Stimulated activated CD4-positive, alpha-beta T cell treated with anti-CD3 and anti-CD28 coated beads, Interleukin-12 subunit alpha, Interleukin-12 subunit beta, amount 100 ng/mL, for 4 hours (primary cell): ENCODE measurements around the gene LENG8.

ENCODE experiments used
- DNase-seq: peaks from one replicate; pipeline ENCODE4 v3.0.0-alpha.2; 2020

The LENG8 gene

DNA sequence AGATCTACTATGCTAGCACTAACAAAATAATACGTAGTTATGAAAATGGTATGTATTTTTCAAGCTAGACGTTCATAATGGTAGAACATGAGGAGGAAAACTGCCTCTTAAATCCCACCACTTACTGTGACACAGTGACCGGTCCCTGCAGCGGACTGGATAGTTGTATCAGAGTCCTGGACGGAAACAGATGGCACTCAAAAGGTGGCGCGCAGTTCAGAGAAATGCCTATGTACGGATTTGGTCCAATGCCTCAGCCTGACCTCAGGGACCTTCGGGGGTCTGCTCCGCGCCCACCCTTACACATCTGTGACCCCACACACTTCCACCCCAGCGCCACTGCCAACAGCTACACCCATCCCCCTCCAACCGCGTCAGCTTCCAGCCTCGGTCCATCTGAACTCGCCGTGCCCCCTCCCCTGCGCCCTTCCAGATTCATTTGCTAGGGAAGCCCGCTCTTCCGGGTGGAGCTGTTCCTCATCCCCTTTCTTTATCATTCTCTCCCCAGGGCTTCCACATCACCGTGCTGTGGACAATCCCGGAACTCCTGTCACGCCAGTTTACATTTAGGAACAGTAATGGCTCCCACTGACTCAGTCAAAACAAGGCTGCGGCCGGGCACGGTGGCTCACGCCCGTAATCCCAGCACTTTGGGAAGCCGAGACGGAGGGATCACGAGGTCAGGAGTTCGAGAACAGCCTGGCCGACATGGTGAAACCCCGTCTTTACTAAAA lies 792 bp upstream of the LENG8 start:
- peak; percentile 40 for DNase-seq

- DNase-seq: no peak
Measured at GRCh38 chr19:54449701-54450069, 686 bp downstream of the LENG8 start.

- no peak for DNase-seq
Measured at GRCh38 chr19:54451331-54451871, 2.4 kb downstream of the LENG8 start.

GRCh38 chr19:54451997-54452396 lies 3.0 kb downstream of the LENG8 start:
- no peak for DNase-seq

- DNase-seq: no peak
Measured at GRCh38 chr19:54452626-54453025, 3.6 kb downstream of the LENG8 start.

GRCh38 chr19:54453921-54454780 lies 5.2 kb downstream of the LENG8 start:
- no peak for DNase-seq

- no peak for DNase-seq
Measured at GRCh38 chr19:54454781-54455675, 6.0 kb downstream of the LENG8 start.

DNA sequence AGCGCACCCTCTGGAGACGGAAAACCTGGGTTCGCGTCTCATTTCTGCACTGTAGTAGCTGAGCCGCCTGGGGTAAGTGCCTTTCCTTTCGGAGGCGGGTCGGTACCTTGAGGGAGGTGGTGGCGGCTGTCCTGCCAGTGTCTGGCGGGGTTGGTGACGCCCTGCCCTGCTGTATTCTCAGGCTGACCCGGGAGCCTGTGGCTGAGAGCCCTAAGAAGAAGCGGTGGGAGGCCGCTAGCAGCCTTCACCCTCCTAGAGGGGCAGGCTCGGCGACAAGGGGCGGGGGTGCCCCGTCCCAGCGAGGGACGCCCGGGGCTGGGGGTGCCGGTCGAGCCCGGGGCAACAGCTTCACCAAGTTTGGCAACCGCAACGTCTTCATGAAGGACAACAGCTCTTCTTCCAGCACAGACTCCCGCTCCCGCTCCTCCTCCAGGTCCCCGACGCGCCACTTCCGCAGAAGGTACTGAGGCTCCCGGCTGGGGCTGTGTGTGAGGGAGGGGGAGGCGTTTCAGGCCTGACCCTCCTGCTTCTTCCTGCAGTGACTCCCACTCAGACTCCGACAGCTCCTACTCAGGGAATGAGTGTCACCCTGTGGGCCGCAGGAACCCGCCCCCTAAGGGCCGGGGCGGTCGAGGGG lies 6.9 kb downstream of the LENG8 start:
- DNase-seq: no peak

DNA sequence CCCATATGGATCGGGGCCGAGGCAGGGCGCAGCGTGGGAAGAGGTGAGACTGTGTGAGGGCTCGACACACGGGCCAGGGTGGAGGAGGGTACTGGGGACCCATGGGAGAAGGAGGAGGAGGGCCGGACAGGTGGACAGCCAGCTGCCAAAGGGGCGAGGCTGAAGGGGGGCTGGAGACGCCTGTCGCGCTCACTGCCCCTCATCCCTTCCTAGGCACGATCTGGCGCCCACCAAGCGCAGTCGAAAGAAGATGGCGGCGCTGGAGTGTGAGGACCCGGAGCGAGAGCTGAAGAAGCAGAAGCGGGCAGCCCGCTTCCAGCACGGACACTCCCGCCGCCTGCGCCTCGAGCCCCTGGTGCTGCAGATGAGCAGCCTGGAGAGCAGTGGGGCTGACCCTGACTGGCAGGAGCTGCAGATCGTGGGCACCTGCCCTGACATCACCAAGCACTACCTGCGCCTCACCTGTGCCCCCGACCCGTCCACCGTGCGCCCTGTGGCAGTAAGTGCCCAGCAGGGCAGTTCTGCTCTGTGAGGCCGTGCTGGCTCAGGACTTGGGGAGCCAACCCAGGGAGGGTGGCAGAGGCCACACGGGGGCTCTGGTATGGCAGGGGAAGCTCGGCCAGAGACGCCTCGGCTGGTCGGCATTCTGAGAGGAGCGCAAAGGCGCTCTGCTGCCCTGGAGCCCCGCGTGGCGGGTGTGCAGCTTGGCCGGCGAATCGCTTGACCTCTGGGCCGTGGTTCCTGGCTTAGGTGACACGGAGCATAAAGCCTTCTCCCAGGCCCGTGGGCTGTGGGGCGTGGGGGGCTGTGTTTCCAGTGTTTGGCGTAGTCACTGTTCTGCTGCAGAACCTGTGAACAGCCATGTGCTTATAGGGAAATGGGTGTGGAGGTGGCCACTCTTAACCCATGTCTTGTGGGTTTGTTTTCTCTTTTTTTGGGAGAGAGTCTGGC lies 7.7 kb downstream of the LENG8 start:
- DNase-seq: no peak

DNA sequence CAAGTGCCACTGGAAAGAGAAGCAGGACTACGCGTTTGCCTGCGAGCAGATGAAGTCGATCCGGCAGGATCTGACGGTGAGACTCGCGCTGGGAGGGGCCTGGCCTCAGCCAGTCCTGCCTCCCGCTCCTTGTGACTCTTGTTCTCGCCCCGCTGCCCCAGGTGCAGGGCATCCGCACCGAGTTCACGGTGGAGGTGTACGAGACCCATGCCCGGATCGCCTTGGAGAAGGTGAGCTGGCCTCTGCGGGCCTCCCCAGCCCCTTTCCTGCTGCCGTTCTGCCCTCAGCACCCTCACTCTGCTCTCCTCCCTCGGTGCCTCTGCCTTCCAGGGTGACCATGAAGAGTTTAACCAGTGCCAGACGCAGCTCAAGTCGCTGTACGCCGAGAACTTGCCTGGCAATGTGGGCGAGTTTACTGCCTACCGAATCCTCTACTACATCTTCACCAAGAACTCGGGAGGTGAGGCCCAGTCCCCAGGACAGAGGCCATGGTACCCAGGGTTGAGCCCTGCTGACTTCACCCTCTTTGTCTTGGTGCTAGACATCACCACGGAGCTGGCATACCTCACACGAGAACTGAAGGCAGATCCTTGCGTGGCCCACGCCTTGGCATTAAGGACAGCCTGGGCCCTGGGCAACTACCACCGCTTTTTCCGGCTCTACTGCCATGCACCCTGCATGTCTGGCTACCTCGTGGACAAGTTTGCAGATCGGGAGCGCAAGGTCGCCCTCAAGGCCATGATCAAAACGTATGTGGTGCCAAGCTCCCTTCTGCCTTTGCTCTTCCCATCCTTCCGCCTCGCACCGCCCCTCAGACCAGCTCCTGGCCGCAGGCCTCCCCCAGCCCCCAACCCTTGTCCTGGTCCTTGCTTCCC lies 9.0 kb downstream of the LENG8 start:
- DNase-seq: no peak

- no peak for DNase-seq
Measured at GRCh38 chr19:54458648-54459281, 9.8 kb downstream of the LENG8 start.

GRCh38 chr19:54459282-54460229 lies 10.6 kb downstream of the LENG8 start:
- DNase-seq: no peak

GRCh38 chr19:54460230-54461005 lies 11.4 kb downstream of the LENG8 start:
- no peak for DNase-seq

DNA sequence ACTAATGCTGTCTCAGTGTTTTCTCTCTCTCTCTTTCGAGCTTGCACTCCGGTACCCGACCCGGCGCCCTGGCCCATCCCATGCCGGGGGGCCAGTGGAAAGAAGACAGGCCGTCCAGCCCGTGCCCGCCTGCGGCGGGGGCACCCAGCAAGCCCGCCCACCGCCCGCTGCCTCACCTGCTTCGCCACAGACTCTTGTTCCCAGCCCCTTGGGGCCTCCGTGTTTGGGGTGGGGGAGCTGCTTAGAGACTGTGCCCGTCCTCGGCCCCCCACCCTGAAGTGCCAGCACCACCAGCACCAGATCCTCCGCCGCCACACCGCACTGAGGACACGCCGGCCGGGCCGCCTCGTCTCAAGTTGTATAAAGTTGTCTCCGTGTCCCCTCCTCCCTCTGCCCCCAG lies 12.2 kb downstream of the LENG8 start:
- no peak for DNase-seq

- DNase-seq: no peak
Measured at GRCh38 chr19:54461613-54462012, 12.6 kb downstream of the LENG8 start.

GRCh38 chr19:54462047-54462654 lies 13.2 kb downstream of the LENG8 start:
- DNase-seq: no peak
